ENCODE data around the gene SLCO4A1.

SLCO4A1 gene

DNA sequence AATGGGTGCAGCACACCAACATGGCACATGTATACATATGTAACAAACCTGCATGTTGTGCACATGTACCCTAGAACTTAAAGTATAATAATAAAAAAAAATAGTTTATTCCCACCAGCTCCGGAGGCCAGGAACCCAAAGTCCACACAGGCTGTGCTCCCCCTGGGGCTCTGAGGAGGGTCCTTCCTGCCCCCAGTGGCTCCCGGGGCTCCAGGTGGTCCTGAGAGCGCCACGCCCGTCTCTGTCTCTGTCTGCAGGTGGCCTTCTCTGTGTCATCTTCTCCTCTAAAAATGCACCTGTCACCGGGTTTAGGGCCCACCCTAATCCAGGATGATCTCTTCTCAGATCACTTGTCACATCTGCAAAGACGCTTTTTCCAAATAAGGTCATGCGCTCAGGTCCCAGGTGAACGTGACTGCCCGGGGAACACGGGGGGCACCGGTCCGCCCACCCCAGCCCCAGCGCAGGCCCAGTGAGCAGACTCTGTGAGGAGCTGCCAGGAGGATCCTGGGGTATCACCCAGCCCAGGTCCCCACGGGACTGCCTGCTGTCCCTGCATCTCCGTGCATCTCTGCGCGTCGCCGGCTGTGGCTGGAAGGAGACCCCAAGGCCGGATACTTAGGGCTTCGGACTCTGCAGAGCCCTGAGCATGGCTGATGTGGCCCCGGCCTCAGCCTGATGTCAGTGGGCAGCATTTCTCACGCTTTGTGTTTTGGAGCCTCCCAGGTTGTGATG lies 11.8 kb downstream of the SLCO4A1 start:
- no peak for DNase-seq

DNA sequence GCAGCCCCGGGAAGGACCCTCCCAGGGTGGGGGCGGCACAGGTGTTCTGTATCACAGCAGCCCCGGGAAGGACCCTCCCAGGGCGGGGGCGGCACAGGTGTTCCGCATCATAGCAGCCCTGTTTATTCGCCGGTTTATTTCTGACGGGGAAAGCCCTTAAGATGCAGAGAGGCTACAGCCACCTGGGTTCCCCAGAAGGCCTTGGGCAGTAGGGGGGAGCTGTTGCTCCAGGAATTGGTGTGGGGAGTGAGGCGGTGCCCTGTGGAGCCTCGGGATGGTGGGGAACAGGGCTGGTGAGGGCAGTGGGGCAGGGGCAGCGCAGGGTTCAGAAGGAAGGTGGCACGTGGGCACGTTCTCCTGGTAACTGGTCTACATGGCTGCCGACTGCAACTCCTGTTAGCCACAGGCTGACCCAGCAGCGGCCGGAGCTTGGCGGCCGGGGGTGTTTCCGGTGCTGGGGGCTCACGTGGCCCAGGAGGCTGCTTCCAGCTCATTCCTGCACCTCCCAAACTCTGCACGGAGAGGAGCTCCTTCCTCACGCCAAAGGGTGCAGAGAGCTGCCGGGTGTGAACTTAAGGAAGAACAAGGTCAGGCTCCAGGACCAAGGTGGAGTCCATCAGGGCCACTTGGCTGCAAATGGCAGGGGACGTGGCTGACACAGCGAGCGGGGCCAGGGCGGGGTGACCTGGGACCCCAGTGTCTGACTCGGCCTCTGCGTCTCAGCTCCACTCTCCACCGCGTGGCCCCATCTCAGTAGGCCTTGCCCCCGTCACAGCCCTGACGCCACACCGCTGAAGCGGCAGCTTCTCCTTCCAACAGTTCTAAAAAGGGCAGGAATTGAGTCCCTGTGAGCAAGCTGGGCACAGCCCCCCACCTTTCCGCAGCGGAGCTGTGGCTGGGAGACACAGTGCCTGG lies 13.2 kb downstream of the SLCO4A1 start:
- DNase-seq = no peak

DNA sequence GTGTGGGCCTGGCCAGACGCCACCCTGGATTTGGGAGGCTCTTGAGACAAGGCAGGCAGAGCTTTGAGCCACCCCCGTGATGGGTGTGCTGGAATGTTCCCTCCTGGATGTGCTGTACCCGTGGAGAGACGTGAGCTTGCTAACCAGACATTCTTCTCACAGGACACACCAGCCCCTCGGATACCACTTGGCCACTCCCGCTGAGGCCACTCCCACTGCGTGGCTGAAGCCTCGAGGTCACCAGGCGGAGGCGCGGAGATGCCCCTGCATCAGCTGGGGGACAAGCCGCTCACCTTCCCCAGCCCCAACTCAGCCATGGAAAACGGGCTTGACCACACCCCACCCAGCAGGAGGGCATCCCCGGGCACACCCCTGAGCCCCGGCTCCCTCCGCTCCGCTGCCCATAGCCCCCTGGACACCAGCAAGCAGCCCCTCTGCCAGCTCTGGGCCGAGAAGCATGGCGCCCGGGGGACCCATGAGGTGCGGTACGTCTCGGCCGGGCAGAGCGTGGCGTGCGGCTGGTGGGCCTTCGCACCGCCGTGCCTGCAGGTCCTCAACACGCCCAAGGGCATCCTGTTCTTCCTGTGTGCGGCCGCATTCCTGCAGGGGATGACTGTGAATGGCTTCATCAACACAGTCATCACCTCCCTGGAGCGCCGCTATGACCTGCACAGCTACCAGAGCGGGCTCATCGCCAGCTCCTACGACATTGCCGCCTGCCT lies 14.1 kb downstream of the SLCO4A1 start:
- no peak for DNase-seq

GRCh38 chr20:62656919-62657588 lies 14.8 kb downstream of the SLCO4A1 start:
- no peak for DNase-seq

DNA sequence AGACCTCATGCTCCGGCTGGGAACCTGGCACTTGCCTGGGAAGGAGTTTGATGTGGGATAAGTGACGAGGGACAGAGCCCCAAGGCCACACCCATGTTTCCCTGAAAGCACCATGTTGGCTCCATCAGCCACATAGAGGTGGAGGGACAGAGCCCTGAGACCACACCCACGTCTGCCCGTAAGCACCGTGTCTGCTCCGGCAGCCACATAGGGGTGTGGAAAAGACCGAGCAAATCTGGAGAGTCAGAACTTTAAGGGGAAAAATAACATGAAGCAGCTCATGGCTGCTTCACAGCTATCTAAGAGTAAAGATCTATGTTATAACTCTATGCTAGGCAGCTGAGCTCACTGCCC lies 15.3 kb downstream of the SLCO4A1 start:
- no peak for DNase-seq

- DNase-seq = no peak
Observed at GRCh38 chr20:62657956-62658355, 15.7 kb downstream of the SLCO4A1 start.

DNA sequence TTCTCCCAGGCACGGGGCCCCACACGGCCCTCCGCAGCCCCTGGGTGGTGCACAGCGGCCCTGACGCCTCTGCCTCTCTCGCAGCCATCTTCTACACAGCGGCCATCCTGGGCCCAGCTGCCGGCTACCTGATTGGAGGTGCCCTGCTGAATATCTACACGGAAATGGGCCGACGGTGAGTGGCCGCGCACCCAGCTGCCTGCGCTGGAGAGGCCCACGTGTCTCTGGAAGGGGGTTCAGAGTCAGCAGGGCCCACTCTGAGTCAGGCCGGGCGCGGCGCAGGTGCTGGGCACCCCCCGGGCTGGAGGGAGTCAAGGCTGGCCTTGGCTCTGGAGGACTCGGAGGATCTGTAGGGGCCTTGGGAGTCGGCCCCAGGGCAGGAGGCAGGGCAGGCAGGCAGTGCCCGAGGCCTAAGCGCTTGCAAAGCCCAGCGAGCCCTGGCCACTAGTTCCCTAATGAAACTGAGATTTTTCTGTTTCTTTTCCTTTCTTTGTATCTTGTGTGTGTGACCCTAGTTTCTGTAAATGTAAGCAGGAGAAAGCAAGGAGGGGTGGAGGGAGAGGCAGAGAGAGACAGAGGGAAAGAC lies 16.4 kb downstream of the SLCO4A1 start:
- no peak for DNase-seq

GRCh38 chr20:62659488-62660239 lies 17.4 kb downstream of the SLCO4A1 start:
- no peak for DNase-seq

DNA sequence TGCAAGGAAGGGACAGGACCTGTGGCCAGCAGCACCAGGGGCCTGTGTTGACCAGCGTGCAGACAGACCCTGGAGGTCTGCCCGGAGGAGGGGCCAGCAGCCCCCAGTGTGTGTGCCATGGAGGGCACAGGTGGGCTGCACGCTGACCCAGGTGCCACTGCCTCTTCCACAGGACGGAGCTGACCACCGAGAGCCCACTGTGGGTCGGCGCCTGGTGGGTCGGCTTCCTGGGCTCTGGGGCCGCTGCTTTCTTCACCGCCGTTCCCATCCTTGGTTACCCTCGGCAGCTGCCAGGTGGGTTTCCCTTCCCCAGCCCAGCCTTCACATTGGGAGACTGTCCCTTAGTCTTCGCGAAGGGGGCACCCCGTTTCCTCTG lies 17.9 kb downstream of the SLCO4A1 start:
- DNase-seq = no peak

DNA sequence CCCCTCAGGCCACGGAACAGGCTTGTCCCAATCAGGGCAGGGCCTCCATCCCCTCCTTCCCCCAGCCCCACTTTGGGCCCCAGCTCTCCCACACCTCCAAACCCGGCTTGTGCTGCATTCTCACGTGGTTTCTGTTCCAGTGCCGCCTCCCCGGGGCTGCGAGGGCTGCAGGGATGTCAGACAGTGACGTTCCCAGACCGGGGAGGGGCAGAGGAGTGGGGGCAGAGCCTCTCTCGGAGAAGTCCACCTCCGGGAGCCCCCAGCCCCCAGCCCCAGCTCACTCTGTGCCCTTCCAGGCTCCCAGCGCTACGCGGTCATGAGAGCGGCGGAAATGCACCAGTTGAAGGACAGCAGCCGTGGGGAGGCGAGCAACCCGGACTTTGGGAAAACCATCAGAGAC lies 18.5 kb downstream of the SLCO4A1 start:
- no peak for DNase-seq

GRCh38 chr20:62661647-62662046 lies 19.3 kb downstream of the SLCO4A1 start:
- DNase-seq = no peak

DNA sequence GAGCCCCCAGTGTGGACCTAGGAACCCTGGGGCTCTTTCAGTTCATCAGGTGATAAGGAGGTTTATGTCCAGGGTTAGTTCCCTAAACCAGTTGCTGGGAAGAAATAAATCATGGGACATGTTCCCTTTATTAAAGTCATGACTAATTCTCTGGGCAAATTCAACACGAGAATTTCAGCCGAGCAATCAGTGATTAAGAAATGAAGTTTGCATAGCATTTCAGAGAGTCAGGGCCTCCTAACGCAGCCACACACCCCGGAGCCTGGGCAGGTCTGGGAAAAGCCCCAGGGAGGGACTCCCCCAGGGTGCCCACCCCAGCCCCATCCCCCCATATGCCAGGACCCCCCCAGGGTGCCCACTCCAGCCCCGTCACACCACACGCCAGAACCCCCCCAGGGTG lies 20.1 kb downstream of the SLCO4A1 start:
- no peak for DNase-seq

GRCh38 chr20:62663145-62664018 lies 21.1 kb downstream of the SLCO4A1 start:
- DNase-seq = no peak

DNA sequence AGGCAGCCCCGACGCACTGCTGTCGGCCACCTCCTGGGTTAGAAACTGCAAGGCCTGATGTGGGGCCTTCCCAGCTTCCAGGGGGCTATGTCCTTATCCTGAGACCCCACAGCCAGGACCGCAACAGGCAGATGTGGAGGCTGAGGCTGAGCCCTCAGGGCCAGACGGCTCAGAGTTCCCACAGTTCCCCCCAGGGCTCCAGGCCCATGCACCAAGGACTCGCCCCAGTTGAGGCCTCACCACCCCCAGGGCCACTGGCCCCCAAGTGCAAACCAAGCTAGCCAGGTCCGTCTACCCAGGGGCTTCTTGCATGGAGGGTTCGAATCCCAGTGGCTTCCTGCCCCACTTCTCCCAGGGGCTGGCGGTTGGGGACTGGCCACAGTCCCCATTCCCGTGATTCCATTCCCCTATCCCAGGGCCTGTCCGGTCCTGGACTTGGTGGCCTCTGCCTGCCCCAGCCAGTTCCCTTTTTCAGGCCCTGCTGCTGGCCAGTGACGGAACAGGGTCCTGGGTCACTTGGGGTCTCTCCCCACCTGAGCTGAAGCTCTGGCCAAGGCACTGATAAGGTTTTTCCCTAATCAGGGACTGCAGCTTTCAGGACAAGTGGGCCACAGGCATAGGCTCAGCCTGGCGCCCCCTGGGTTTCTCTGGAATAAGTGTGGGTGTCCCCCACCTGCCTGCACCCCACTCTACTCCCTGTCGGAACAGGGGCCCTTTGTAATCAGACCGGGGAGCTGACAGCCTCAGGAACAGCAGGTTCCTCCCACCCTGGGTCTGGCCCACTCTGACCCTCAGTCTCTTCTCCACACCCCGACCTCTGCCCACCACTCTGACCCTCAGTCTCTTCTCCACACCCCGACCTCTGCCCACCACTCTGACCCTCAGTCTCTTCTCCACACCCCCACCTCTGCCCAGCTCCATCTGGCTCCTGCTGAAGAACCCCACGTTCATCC lies 22.0 kb downstream of the SLCO4A1 start:
- DNase-seq = no peak

- no peak for DNase-seq
Observed at GRCh38 chr20:62665153-62665754, 23.0 kb downstream of the SLCO4A1 start.

DNA sequence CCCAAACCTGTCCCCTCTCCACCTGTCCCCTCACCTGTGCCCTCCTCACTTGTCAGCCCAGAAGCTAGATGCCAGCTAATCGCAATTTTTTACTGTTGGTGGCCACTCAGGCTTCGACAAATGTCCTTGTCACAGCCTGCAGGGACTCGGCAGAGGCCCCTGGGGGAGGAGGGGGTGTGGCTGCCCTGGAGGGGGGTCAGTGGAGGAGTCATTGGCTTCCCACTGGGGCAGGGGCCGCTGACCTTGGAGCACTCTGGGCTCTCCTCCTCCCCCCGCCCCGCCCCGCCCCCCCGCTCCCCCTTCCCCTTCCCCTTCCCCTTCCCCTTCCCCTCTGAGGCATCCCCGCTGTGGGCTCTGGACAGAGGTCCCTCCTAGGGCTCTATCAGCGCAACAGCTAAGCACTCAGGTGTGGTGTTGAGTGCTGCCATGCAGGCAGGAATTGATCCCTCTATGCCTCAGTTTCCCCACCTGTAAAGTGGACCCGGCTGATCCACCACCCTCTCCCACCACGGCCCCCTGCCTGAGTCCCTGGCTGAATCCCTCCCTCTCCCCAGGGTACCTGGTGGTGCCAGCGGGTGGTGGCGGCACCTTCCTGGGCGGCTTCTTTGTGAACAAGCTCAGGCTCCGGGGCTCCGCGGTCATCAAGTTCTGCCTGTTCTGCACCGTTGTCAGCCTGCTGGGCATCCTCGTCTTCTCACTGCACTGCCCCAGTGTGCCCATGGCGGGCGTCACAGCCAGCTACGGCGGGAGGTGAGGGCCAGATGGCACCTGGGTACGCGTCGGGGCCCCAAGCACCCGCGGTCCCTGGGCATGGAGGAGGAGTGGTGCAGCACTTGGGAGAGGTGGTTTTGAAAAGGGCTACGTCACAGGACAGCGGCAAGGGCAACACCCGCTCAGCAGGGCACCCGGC lies 23.8 kb downstream of the SLCO4A1 start:
- no peak for DNase-seq

- no peak for DNase-seq
Observed at GRCh38 chr20:62666736-62667529, 24.6 kb downstream of the SLCO4A1 start.
